PC-9 (cell line): ENCODE measurements around the gene RYR2. TPM values are rescaled to one million over a fixed set of nuclear protein-coding genes. Genes with fewer than 3 reads are reported as not detected.

Experiments used
- BruUV-seq: library from RNA; stranded (reverse); fragments of 400-500 nt; replicated peaks from 2 replicates; lab custom pipeline; 2021; lab: Mats Ljungman, UMichigan
- CTCF ChIA-PET: fragments of 300-600 bp; sonication (Branson Sonifier 250); formaldehyde crosslinking; loops from one replicate; lab custom pipeline; 2022; ENCODE audit warnings: antibody characterized with exemption; lab: Charles Lee
- POLR2A ChIA-PET: fragments of 300-600 bp; sonication (Branson Sonifier 250); formaldehyde crosslinking; loops from one replicate; lab custom pipeline; 2022; ENCODE audit warnings: antibody characterized with exemption; ENCODE audit not compliant: unreplicated experiment; lab: Charles Lee
- DNase-seq, 2 experiments: peaks; one replicate each; pipeline versions ENCODE4 v3.0.0 to v3.0.0-alpha.2; 2015 to 2022; ENCODE audit warnings: mixed read lengths in 1 of 2
- H2AFZ ChIP-seq: fragments of 200-600 bp; sonication (generic); 2 replicates; pipeline ENCODE4 v1.8.1; 2017; ENCODE audit warnings: antibody characterized with exemption
- H3F3A ChIP-seq: fragments of 200-600 bp; sonication (generic); 2 replicates; pipeline ENCODE4 v1.8.1; 2017; ENCODE audit warnings: antibody characterized with exemption, mild to moderate bottlenecking, low read depth; ENCODE audit not compliant: insufficient read depth
- H3K27ac ChIP-seq: fragments of 200-600 bp; sonication (generic); 2 replicates; pipeline ENCODE4 v1.6.1; 2016; ENCODE audit warnings: mixed run types
- H3K27me3 ChIP-seq: fragments of 200-600 bp; sonication (generic); 2 replicates; pipeline ENCODE4 v1.6.1; 2016; ENCODE audit warnings: low read depth, mixed run types; ENCODE audit not compliant: insufficient read depth
- H3K36me3 ChIP-seq: fragments of 200-600 bp; sonication (generic); 2 replicates; pipeline ENCODE4 v1.6.1; 2016; ENCODE audit warnings: low read depth, mixed run types
- H3K4me1 ChIP-seq: fragments of 200-600 bp; sonication (generic); replicated peaks from 2 replicates; pipeline ENCODE4 v1.6.1; 2016; ENCODE audit warnings: mixed run types; ENCODE audit not compliant: insufficient read depth
- H3K4me2 ChIP-seq: fragments of 200-600 bp; sonication (generic); 2 replicates; pipeline ENCODE4 v1.6.1; 2017; ENCODE audit warnings: mixed run types
- H3K4me3 ChIP-seq: fragments of 200-600 bp; sonication (generic); 2 replicates; pipeline ENCODE4 v1.6.1; 2016; ENCODE audit warnings: mixed run types
- H3K79me2 ChIP-seq: fragments of 200-600 bp; sonication (generic); 2 replicates; pipeline ENCODE4 v1.6.1; 2017; ENCODE audit warnings: low read depth, mixed run types
- H3K9me2 ChIP-seq: fragments of 200-600 bp; sonication (generic); 2 replicates; pipeline ENCODE4 v1.8.1; 2017; ENCODE audit warnings: mild to moderate bottlenecking; ENCODE audit not compliant: insufficient read depth
- H3K9me3 ChIP-seq: fragments of 200-600 bp; sonication (generic); 2 replicates; pipeline ENCODE4 v1.8.1; 2016; ENCODE audit warnings: low read depth; ENCODE audit not compliant: insufficient read depth
- H4K20me1 ChIP-seq: fragments of 200-600 bp; sonication (generic); 2 replicates; pipeline ENCODE4 v1.8.1; 2017; ENCODE audit not compliant: insufficient read depth
- CTCF ChIP-seq: fragments of 200-600 bp; sonication (generic); conservative IDR thresholded peaks from 2 replicates; pipeline ENCODE4 v1.6.1; 2017; ENCODE audit warnings: mixed run types, antibody characterized with exemption, mild to moderate bottlenecking, moderate library complexity
- EZH2 ChIP-seq: fragments of 200-600 bp; sonication (generic); IDR thresholded peaks from 2 replicates; pipeline ENCODE4 v1.8.0; 2017; ENCODE audit warnings: antibody characterized with exemption, low read depth
- intact Hi-C: fragments of 100-400 bp; cut with micrococcal nuclease; formaldehyde crosslinking; loops from one replicate; pipeline ENCODE4 v1.10.0; 2022; ENCODE audit not compliant: unreplicated experiment
- total RNA-seq: library from RNA; stranded (reverse); gene quantifications from 2 replicates; pipeline ENCODE4 v1.2.3, GENCODE V29; 2021

RYR2 gene
- total RNA-seq, 1 experiment from 2014 or later = not detected

- no peak overlapping the region for H3K27ac ChIP-seq
- H3K36me3 ChIP-seq = no peaks in the 10 kb centered on the region
- BruUV-seq = no TSS peak
- H3F3A ChIP-seq = no peaks in the 10 kb centered on the region
- peaks cover 35% of the 10 kb centered on the region for H3K27me3 ChIP-seq
- ChIA-PET POLR2A (no interaction called here), CTCF (no interaction called here)
- no peaks in the 10 kb centered on the region for H3K9me3 ChIP-seq
- no peaks in the 10 kb centered on the region for H4K20me1 ChIP-seq
- no peak overlapping the region for H3K4me2 ChIP-seq
- H3K79me2 ChIP-seq = no peaks in the 10 kb centered on the region
- no peak overlapping the region for H2AFZ ChIP-seq
- DNase-seq = no peak
- intact Hi-C loops = no loop called here
- no peaks in the 10 kb centered on the region for H3K4me1 ChIP-seq
- H3K9me2 ChIP-seq = no peaks in the 10 kb centered on the region; the same call in 1 of the 2 replicates
- no peak for TF ChIP-seq CTCF
- TF ChIP-seq EZH2 = no peak
- no peak overlapping the region for H3K4me3 ChIP-seq
Observed at GRCh38 chr1:237180256-237180655, 138.3 kb downstream of the RYR2 start.

- Histone ChIP-seq H3K9me2 (no peaks in the 10 kb centered on the region; the same call in 1 of the 2 replicates), H3F3A (no peaks in the 10 kb centered on the region), H4K20me1 (no peaks in the 10 kb centered on the region), H3K4me2 (no peak overlapping the region), H2AFZ (no peak overlapping the region), H3K27ac (no peak overlapping the region), H3K79me2 (no peaks in the 10 kb centered on the region), H3K36me3 (no peaks in the 10 kb centered on the region), H3K4me1 (no peaks in the 10 kb centered on the region), H3K27me3 (peaks cover 51% of the 10 kb centered on the region), H3K9me3 (no peaks in the 10 kb centered on the region), H3K4me3 (no peak overlapping the region)
- POLR2A ChIA-PET = no interaction called here
- BruUV-seq = no TSS peak
- no peak for DNase-seq
- intact Hi-C loops = no loop called here
- CTCF ChIA-PET = no interaction called here
- TF ChIP-seq EZH2 (no peak), CTCF (no peak)
Observed at GRCh38 chr1:237181743-237182317, 139.8 kb downstream of the RYR2 start.

GRCh38 chr1:237183963-237184540 is 142.1 kb downstream of the RYR2 start:
- no peak for DNase-seq
- no TSS peak for BruUV-seq
- no peaks in the 10 kb centered on the region for H3F3A ChIP-seq
- H3K27me3 ChIP-seq = peaks cover 64% of the 10 kb centered on the region
- H3K9me3 ChIP-seq = no peaks in the 10 kb centered on the region
- TF ChIP-seq CTCF (no peak), EZH2 (no peak)
- H3K9me2 ChIP-seq = no peaks in the 10 kb centered on the region; the same call in 1 of the 2 replicates
- POLR2A ChIA-PET = no interaction called here
- no peak overlapping the region for H3K4me3 ChIP-seq
- no peaks in the 10 kb centered on the region for H3K4me1 ChIP-seq
- H3K27ac ChIP-seq = no peak overlapping the region
- intact Hi-C loops = no loop called here
- H4K20me1 ChIP-seq = no peaks in the 10 kb centered on the region
- no peaks in the 10 kb centered on the region for H3K79me2 ChIP-seq
- CTCF ChIA-PET = no interaction called here
- H2AFZ ChIP-seq = no peak overlapping the region
- no peaks in the 10 kb centered on the region for H3K36me3 ChIP-seq
- H3K4me2 ChIP-seq = no peak overlapping the region
